Upper lobe of left lung (tissue), 6 donors: ENCODE measurements around the gene EEF2K. TPM values are rescaled to one million over a fixed set of nuclear protein-coding genes. Genes with fewer than 3 reads are reported as not detected.
A peak's percentile ranks its signal among the peaks of the same experiment; 100 is the strongest.

Experiments used
- ATAC-seq, 2 donors: fragments of 200-7000 bp; cut with Tn5 transposase; one replicate each; pipeline ENCODE4 v1.9.1; 2022; ENCODE audit warnings: mild to moderate bottlenecking in 2 of 2, moderate library complexity in 2 of 2; ENCODE audit not compliant: low FRiP score in 2 of 2
- DNase-seq, 2 donors: peaks; one replicate each; pipeline ENCODE4 v3.0.0-alpha.2; 2019 to 2020
- H3K27ac ChIP-seq, 4 donors: fragments of 200-600 bp; sonication (generic); one replicate each; pipeline ENCODE4 v1.5.1; 2016 to 2019
- H3K27me3 ChIP-seq, 4 donors: fragments of 200-600 bp; sonication (generic); one replicate each; pipeline ENCODE4 v1.5.1; 2017 to 2019
- H3K36me3 ChIP-seq, 4 donors: fragments of 200-600 bp; sonication (generic); one replicate each; pipeline ENCODE4 v1.5.1; 2016 to 2019
- H3K4me1 ChIP-seq, 4 donors: fragments of 200-600 bp; sonication (generic); one replicate each; pipeline ENCODE4 v1.5.1; 2018 to 2019
- H3K4me3 ChIP-seq, 4 donors: fragments of 200-600 bp; sonication (generic); one replicate each; pipeline ENCODE4 v1.5.1; 2017 to 2019; ENCODE audit warnings: mild to moderate bottlenecking in 2 of 4, moderate library complexity in 1 of 4
- H3K9me3 ChIP-seq, 4 donors: fragments of 200-600 bp; sonication (generic); one replicate each; pipeline ENCODE4 v1.5.1; 2018 to 2019
- CTCF ChIP-seq, 6 experiments: fragments of 450-650 bp in 4 of 6; fragments of 200-600 bp in 2 of 6; sonication (generic) in 2 of 6; IDR thresholded peaks; one replicate each; pipeline ENCODE4 v1.5.1; 2016 to 2019; ENCODE audit warnings: antibody characterized with exemption in 6 of 6
- EP300 ChIP-seq, 4 donors: sonication (generic); formaldehyde crosslinking; IDR thresholded peaks; one replicate each; pipeline ENCODE4 v1.5.1; 2017; ENCODE audit warnings: antibody characterized with exemption in 4 of 4, control low read depth in 2 of 4
- POLR2A ChIP-seq, 4 donors: fragments of 450-650 bp; IDR thresholded peaks; one replicate each; pipeline ENCODE4 v1.5.1; 2016 to 2017; ENCODE audit warnings: antibody characterized with exemption in 4 of 4, mild to moderate bottlenecking in 2 of 4
- POLR2AphosphoS5 ChIP-seq, 2 donors: sonication (generic); formaldehyde crosslinking; IDR thresholded peaks; one replicate each; pipeline ENCODE4 v1.5.1; 2017; ENCODE audit warnings: antibody characterized with exemption in 2 of 2
- WGBS, 2 donors: methylation state at CpG; one replicate each; pipeline ENCODE4 v1.1.5; 2017 to 2018; 5-methylcytosine and 5-hydroxymethylcytosine counted together
- total RNA-seq, 6 donors: library from RNA; depleted of rRNA in 4 of 6; stranded (reverse); fragments of >200 nt in 4 of 6; gene quantifications; one replicate each; pipeline versions ENCODE4 v1.1.0 to v1.2.1, GENCODE V29; 2016 to 2021
- donor health status: DM: no; HTN: no; CAD: no; lungs with moderate emphysema.
- donor health status: DM: no; HTN: yes; CAD: no; lungs with severe emphysema.

EEF2K gene
- total RNA-seq, 6 donors from 2014 or later: 16.9 to 48.2 (median 29.2) TPM

GRCh38 chr16:22206842-22207714 lies 1.0 kb downstream of the EEF2K start:
- H3K9me3 ChIP-seq: no peaks in the 10 kb centered on the region
- peak; percentile 73 to 80 for ATAC-seq
- WGBS, 2 donors: 7 to 9% methylated on average over 23 to 31 of the region's 35 CpGs
- peak overlapping the region; percentile 83 to 95 (median 90) for H3K27ac ChIP-seq
- peak; percentile 82 to 92 for DNase-seq
- H3K36me3 ChIP-seq: peaks cover 0 to 3% (median 0%) of the 10 kb centered on the region in 4 donors
- TF ChIP-seq CTCF (IDR thresholded peaks at IDR 0.05): no peak
- TF ChIP-seq POLR2A (IDR thresholded peaks at IDR 0.05): no peak
- TF ChIP-seq EP300 (IDR thresholded peaks at IDR 0.05): peak in 3 of 4 donors; percentile 11 to 65 (median 50)
- TF ChIP-seq POLR2AphosphoS5 (IDR thresholded peaks at IDR 0.05): peak; percentile 50 to 72
- no peaks in the 10 kb centered on the region for H3K27me3 ChIP-seq
- peaks cover 23 to 48% (median 30%) of the 10 kb centered on the region in 4 donors for H3K4me1 ChIP-seq
- H3K4me3 ChIP-seq: peak overlapping the region; percentile 92 to 98 (median 94)

GRCh38 chr16:22207715-22208360 lies 1.8 kb downstream of the EEF2K start:
- WGBS, 2 donors: 52 to 60% methylated on average over 10 of the region's 10 CpGs
- Histone ChIP-seq H3K9me3 (no peaks in the 10 kb centered on the region), H3K27me3 (no peaks in the 10 kb centered on the region), H3K36me3 (peaks cover 0 to 10% (median 0%) of the 10 kb centered on the region in 4 donors), H3K4me3 (peak overlapping the region; percentile 92 to 98 (median 94)), H3K27ac (peak overlapping the region; percentile 83 to 95 (median 90)), H3K4me1 (peaks cover 23 to 48% (median 30%) of the 10 kb centered on the region in 4 donors)
- TF ChIP-seq POLR2AphosphoS5 (IDR thresholded peaks at IDR 0.05) (no peak), CTCF (IDR thresholded peaks at IDR 0.05) (no peak), EP300 (IDR thresholded peaks at IDR 0.05) (no peak), POLR2A (IDR thresholded peaks at IDR 0.05) (no peak)
- ATAC-seq: no peak
- DNase-seq: no peak

- TF ChIP-seq POLR2A (IDR thresholded peaks at IDR 0.05): no peak
- no peak for TF ChIP-seq POLR2AphosphoS5 (IDR thresholded peaks at IDR 0.05)
- no peak for TF ChIP-seq CTCF (IDR thresholded peaks at IDR 0.05)
- TF ChIP-seq EP300 (IDR thresholded peaks at IDR 0.05): no peak
- Histone ChIP-seq H3K4me3 (no peak overlapping the region), H3K36me3 (peaks cover 0 to 24% (median 0%) of the 10 kb centered on the region in 4 donors), H3K27me3 (no peaks in the 10 kb centered on the region), H3K4me1 (peaks cover 23 to 46% (median 27%) of the 10 kb centered on the region in 4 donors), H3K27ac (no peak overlapping the region), H3K9me3 (no peaks in the 10 kb centered on the region)
- WGBS, 2 donors: 96 to 100% methylated on average over 5 to 6 of the region's 6 CpGs
- DNase-seq: no peak
- no peak for ATAC-seq
These were observed 4.2 kb downstream of the EEF2K start for GRCh38 chr16:22210285-22210684.

- ATAC-seq (no peak), DNase-seq (no peak)
- Histone ChIP-seq H3K27me3 (no peaks in the 10 kb centered on the region), H3K4me3 (no peak overlapping the region), H3K36me3 (peaks cover 0 to 26% (median 0%) of the 10 kb centered on the region in 4 donors), H3K27ac (no peak overlapping the region), H3K9me3 (no peaks in the 10 kb centered on the region), H3K4me1 (peaks cover 22 to 41% (median 24%) of the 10 kb centered on the region in 4 donors)
- 83 to 90% methylated on average over 2 of the region's 2 CpGs for WGBS, 2 donors
- TF ChIP-seq EP300 (IDR thresholded peaks at IDR 0.05): no peak
- TF ChIP-seq POLR2A (IDR thresholded peaks at IDR 0.05): no peak
- TF ChIP-seq POLR2AphosphoS5 (IDR thresholded peaks at IDR 0.05): no peak
- no peak for TF ChIP-seq CTCF (IDR thresholded peaks at IDR 0.05)
These were observed 4.8 kb downstream of the EEF2K start for GRCh38 chr16:22210854-22211253.
